K562 (cell line): ENCODE data around the gene ERMARD. TPM values are rescaled to one million over a fixed set of nuclear protein-coding genes. Genes with fewer than 3 reads are reported as not detected.

Experiments used
- ATAC-seq: fragments of 200-7000 bp; cut with Tn5 transposase; 3 replicates; pipeline ENCODE4 v1.9.1; 2020; ENCODE audit warnings: moderate library complexity
- Bru-seq: library from RNA; stranded (reverse); fragments of 400-500 nt; gene quantifications from one replicate; lab custom pipeline; 2021; lab: Mats Ljungman, UMichigan
- BruChase-seq, 2 experiments: library from RNA; stranded (reverse); fragments of 400-500 nt; gene quantifications; one replicate each; lab custom pipeline; 2021; lab: Mats Ljungman, UMichigan
- BruUV-seq: library from RNA; stranded (reverse); fragments of 400-500 nt; replicated peaks from 2 replicates; lab custom pipeline; 2021; lab: Mats Ljungman, UMichigan
- CTCF ChIA-PET: fragments of 300-600 bp; formaldehyde crosslinking; extraction: SDS; loops from one replicate; lab custom pipeline; 2021; ENCODE audit warnings: low intra/inter-chr PET ratio; lab: Yijun Ruan, JAX
- POLR2A ChIA-PET: fragments of 300-600, 350-650 bp; sonication (Branson Sonifier 250); formaldehyde crosslinking; extraction: SDS; loops from one replicate; lab custom pipeline; 2021; ENCODE audit warnings: antibody characterized with exemption, inconsistent platforms; lab: Yijun Ruan, JAX
- DNase-seq, 4 experiments: peaks; one replicate each; pipeline versions ENCODE4 v3.0.0 to v3.0.0-alpha.2; 2011 to 2018; ENCODE audit warnings: low spot score in 3 of 4, mixed read lengths in 3 of 4; ENCODE audit errors: extremely low read depth in 1 of 4
- FAIRE-seq: peaks from 2 replicates; lab custom pipeline; 2011; peaks lifted over from hg19 to GRCh38; lab: Jason Lieb, UNC
- H2AFZ ChIP-seq: 2 replicates; pipeline ENCODE4 v1.6.0; 2011; ENCODE audit warnings: low read depth, low read length, control low read depth, inconsistent platforms
- H3K27ac ChIP-seq: fragments of 200-600 bp; 3 replicates; pipeline ENCODE4 v1.8.0; 2011; ENCODE audit warnings: low read depth, mild to moderate bottlenecking, control low read depth, inconsistent platforms, low read length, moderate library complexity, mixed read lengths; ENCODE audit errors: extremely low read depth
- H3K27me3 ChIP-seq, 2 experiments: fragments of 300-600 bp in 1 of 2; 2 replicates in 1 of 2; 3 replicates in 1 of 2; pipeline versions ENCODE4 v1.6.0 to v1.8.0; 2011; ENCODE audit warnings: inconsistent platforms in 2 of 2, low read length in 2 of 2, mild to moderate bottlenecking in 1 of 2, mixed read lengths in 1 of 2, moderate library complexity in 1 of 2; ENCODE audit not compliant: control insufficient read depth in 2 of 2, insufficient read depth in 2 of 2
- H3K36me3 ChIP-seq: fragments of 300-600 bp; 3 replicates; pipeline ENCODE4 v1.8.0; 2011; ENCODE audit warnings: mild to moderate bottlenecking, low read length, inconsistent platforms; ENCODE audit not compliant: control insufficient read depth, insufficient read depth
- H3K4me1 ChIP-seq, 2 experiments: fragments of 200-600 bp in 1 of 2; replicated peaks in 1 of 2; 2 replicates in 1 of 2; 3 replicates in 1 of 2; pipeline versions ENCODE4 v1.5.1 to v1.8.0; 2011; ENCODE audit warnings: inconsistent platforms in 2 of 2, low read length in 2 of 2, mild to moderate bottlenecking in 1 of 2, mixed read lengths in 1 of 2, moderate library complexity in 1 of 2; ENCODE audit not compliant: control insufficient read depth in 2 of 2, insufficient read depth in 2 of 2
- H3K4me2 ChIP-seq: 2 replicates; pipeline ENCODE4 v1.6.1; 2011; ENCODE audit warnings: low read length, control low read depth, inconsistent platforms, mixed read lengths; ENCODE audit not compliant: insufficient read depth
- H3K4me3 ChIP-seq: fragments of 200-600 bp; sonication (generic), shearing (Covaris generic); 2 replicates; pipeline ENCODE4 v1.5.1; 2016; ENCODE audit warnings: control low read depth, inconsistent platforms
- H3K79me2 ChIP-seq: fragments of 200-600 bp; 3 replicates; pipeline ENCODE4 v1.8.0; 2011; ENCODE audit warnings: low read length, inconsistent platforms; ENCODE audit not compliant: control insufficient read depth, insufficient read depth
- H3K9ac ChIP-seq, 2 experiments: 2 replicates each; pipeline versions ENCODE4 v1.6.0 to v1.6.1; 2011; ENCODE audit warnings: low read depth in 2 of 2, low read length in 2 of 2, control low read depth in 1 of 2, inconsistent platforms in 1 of 2, mild to moderate bottlenecking in 1 of 2, mixed read lengths in 1 of 2; ENCODE audit not compliant: insufficient read depth in 1 of 2
- H3K9me1 ChIP-seq: one replicate; pipeline ENCODE4 v1.6.0; 2011; ENCODE audit warnings: inconsistent platforms, mild to moderate bottlenecking, low read length, moderate library complexity; ENCODE audit not compliant: control insufficient read depth, insufficient read depth
- H3K9me3 ChIP-seq: replicated peaks from 2 replicates; pipeline ENCODE4 v1.5.1; 2011; ENCODE audit warnings: low read depth, low read length, inconsistent platforms; ENCODE audit not compliant: control insufficient read depth, insufficient read depth
- H4K20me1 ChIP-seq: replicated peaks from 2 replicates; pipeline ENCODE4 v1.6.1; 2011; ENCODE audit warnings: low read length, inconsistent platforms, mixed read lengths; ENCODE audit not compliant: control insufficient read depth, insufficient read depth
- ATF1 ChIP-seq, 2 experiments: fragments of 450-650 bp in 1 of 2; IDR thresholded peaks; 2 replicates each; pipeline ENCODE4 v1.6.1; 2016; ENCODE audit warnings: missing compliant biosample characterization in 1 of 2, missing genetic modification characterization in 1 of 2
- CSDE1 ChIP-seq, 2 experiments: fragments of 450-650 bp; IDR thresholded peaks; 2 replicates each; pipeline ENCODE4 v1.6.1; 2016; ENCODE audit warnings: mild to moderate bottlenecking in 1 of 2
- FUS ChIP-seq: fragments of 200-400 bp; formaldehyde crosslinking; optimal IDR thresholded peaks from 2 replicates; pipeline ENCODE3; 2017; ENCODE audit warnings: low read depth, low read length
- GATAD2B ChIP-seq: fragments of 450-650 bp; IDR thresholded peaks from 2 replicates; pipeline ENCODE4 v1.6.1; 2017; ENCODE audit warnings: mild to moderate bottlenecking, borderline replicate concordance
- MED1 ChIP-seq: sonication (generic); formaldehyde crosslinking; IDR thresholded peaks from 2 replicates; pipeline ENCODE4 v1.8.1; 2023; ENCODE audit warnings: missing genetic modification reagents, borderline replicate concordance
- RFX5 ChIP-seq: IDR thresholded peaks from 2 replicates; pipeline ENCODE4 v1.6.1; 2011; ENCODE audit warnings: low read depth, mild to moderate bottlenecking, improper control_type of control experiment, low read length
- SRSF3 ChIP-seq: fragments of 200-400 bp; formaldehyde crosslinking; IDR thresholded peaks from 2 replicates; pipeline ENCODE4 v1.6.1; 2016; ENCODE audit warnings: mild to moderate bottlenecking, low read length, moderate library complexity; ENCODE audit not compliant: insufficient read depth
- WGBS: fragments of 100-300 bp; shearing (Covaris generic); methylation state at CpG from one replicate; pipeline ENCODE4 v1.1.6; 2016; ENCODE audit warnings: low coverage, mixed read lengths; ENCODE audit not compliant: insufficient coverage; ENCODE audit errors: missing lambda C conversion rate; 5-methylcytosine and 5-hydroxymethylcytosine counted together
- in situ Hi-C: fragments of 300-500 bp; cut with MboI; formaldehyde crosslinking; loops from 4 replicates; pipeline ENCODE4 v1.15.0; 2018; ENCODE audit warnings: inconsistent platforms, mixed read lengths
- intact Hi-C: fragments of 100-400 bp; cut with micrococcal nuclease; formaldehyde crosslinking; loops from 2 replicates; pipeline ENCODE4 v1.14.2; 2022
- long read RNA-seq, 3 experiments: library from polyadenylated mRNA in 2 of 3; library from RNA in 1 of 3; unstranded in 2 of 3; stranded (forward) in 1 of 3; transcript quantifications; one replicate each; pipeline ENCODE4 v2.0.0, GENCODE V29; 2019 to 2022
- polyA minus RNA-seq, 3 experiments: library from RNA; depleted of rRNA, polyadenylated mRNA; stranded (reverse); fragments of >200 nt; gene quantifications; 2 replicates each; pipeline ENCODE4 v1.2.3, GENCODE V29; 2011
- polyA plus RNA-seq, 8 experiments: library from polyadenylated mRNA; depleted of rRNA in 4 of 8; stranded (reverse) in 5 of 8; unstranded in 3 of 8; fragments of >200 nt; fragmentation: Nextera tagmentation in 2 of 8; fragmentation: Illumina TruSeq in 1 of 8; extraction: Ambion mirVana in 2 of 8; extraction: Trizol in 1 of 8; gene quantifications; 2 replicates each; pipeline versions ENCODE4 v1.2.1 to v1.2.3, GENCODE V29; 2011 to 2014; ENCODE audit warnings: inconsistent platforms in 1 of 8, missing spikeins in 1 of 8
- total RNA-seq, 7 experiments: library from RNA; depleted of rRNA in 6 of 7; stranded (reverse); fragments of >200 nt in 6 of 7; fragmentation: Illumina TruSeq in 2 of 7; extraction: Trizol in 2 of 7; gene quantifications; 2 replicates each; pipeline versions ENCODE4 v1.2.1 to v1.2.3, GENCODE V29; 2011 to 2021; ENCODE audit warnings: low replicate concordance in 1 of 7
- TF ChIP-seq, protein P1 (sequence below): fragments of 200-800 bp; sonication (Bioruptor generic); IDR thresholded peaks from 2 replicates; pipeline ENCODE4 v1.6.1; 2017; ENCODE audit warnings: missing genetic modification characterization, missing compliant biosample characterization
- TF ChIP-seq, protein P2 (sequence below), 2 experiments: fragments of 200-800 bp in 1 of 2; sonication (Bioruptor generic) in 1 of 2; sonication (generic) in 1 of 2; formaldehyde crosslinking in 1 of 2; IDR thresholded peaks in 1 of 2; conservative IDR thresholded peaks in 1 of 2; 2 replicates each; pipeline versions ENCODE4 v1.5.0 to v1.6.1; 2016 to 2020; ENCODE audit warnings: missing compliant biosample characterization in 1 of 2, missing genetic modification characterization in 1 of 2, missing genetic modification reagents in 1 of 2

Gene ERMARD
- total RNA-seq (2011; cell fraction: chromatin; rRNA removed; ENCODE audit: low replicate concordance): 44.9 and 104 TPM in 2 replicates
- total RNA-seq (2011; cell fraction: nucleolus; rRNA removed): 22.5 and 30.1 TPM in 2 replicates
- total RNA-seq (2011; cell fraction: nucleoplasm; rRNA removed): 54.3 and 84.0 TPM in 2 replicates
- 14.5 and 20.9 TPM in 2 replicates for total RNA-seq (2014; rRNA removed)
- 26.1 and 27.0 TPM in 2 replicates for total RNA-seq (2014; rRNA removed; fragmentation: Illumina TruSeq; extraction: Trizol)
- 22.2 and 25.6 TPM in 2 replicates for total RNA-seq (2015; rRNA removed; fragmentation: Illumina TruSeq; extraction: Trizol)
- 24.0 and 27.7 TPM in 2 replicates for total RNA-seq (2021)
- 48.1 and 55.2 TPM in 2 replicates for polyA plus RNA-seq (2011; rRNA removed)
- polyA plus RNA-seq (2011; cell fraction: cytosol; rRNA removed): 33.9 and 42.2 TPM in 2 replicates
- 106 and 128 TPM in 2 replicates for polyA plus RNA-seq (2011; cell fraction: nucleus; rRNA removed)
- polyA plus RNA-seq (2012): 24.4 and 26.4 TPM in 2 replicates
- 20.4 and 21.2 TPM in 2 replicates for polyA plus RNA-seq (2014; fragmentation: Illumina TruSeq; extraction: Trizol)
- 10 to 100 TPM; 56.5 to 68.6 TPM for polyA plus RNA-seq (2014; fragmentation: Nextera tagmentation; extraction: Ambion mirVana)
- polyA plus RNA-seq (2014; rRNA removed): 25.5 and 32.7 TPM in 2 replicates
- 48.9 and 76.1 TPM in 2 replicates for polyA minus RNA-seq (2011; rRNA and poly(A)+ RNA removed)
- polyA minus RNA-seq (2011; cell fraction: cytosol; rRNA and poly(A)+ RNA removed): 10.2 and 17.9 TPM in 2 replicates
- polyA minus RNA-seq (2011; cell fraction: nucleus; rRNA and poly(A)+ RNA removed): 19.3 and 39.9 TPM in 2 replicates
- percentile 81 among the genes with signal in this experiment for Bru-seq, nascent RNA
- percentile 77 among the genes with signal in this experiment for BruChase-seq, experiment 1, labeled RNA remaining after a 2-hour chase
- percentile 78 among the genes with signal in this experiment for BruChase-seq, experiment 2, labeled RNA remaining after a 6-hour chase
- long read RNA-seq, experiment 1, transcript ERMARD-203 (18 exons, 2,141 nt): major isoform, 24 of 110 reads
- long read RNA-seq, experiment 1, partial matches to known transcripts: 52 of 110 reads
- long read RNA-seq, experiment 1, other reads (novel, unspliced or antisense): 32 of 110 reads
- long read RNA-seq, experiment 2, partial matches to known transcripts: 4 of 18 reads
- long read RNA-seq, experiment 2, other reads (novel, unspliced or antisense): 12 of 18 reads
- long read RNA-seq, experiment 3, transcript ERMARD-203 (18 exons, 2,141 nt): major isoform, 6 of 23 reads
- long read RNA-seq, experiment 3, partial matches to known transcripts: 4 of 23 reads
- long read RNA-seq, experiment 3, other reads (novel, unspliced or antisense): 11 of 23 reads

DNA sequence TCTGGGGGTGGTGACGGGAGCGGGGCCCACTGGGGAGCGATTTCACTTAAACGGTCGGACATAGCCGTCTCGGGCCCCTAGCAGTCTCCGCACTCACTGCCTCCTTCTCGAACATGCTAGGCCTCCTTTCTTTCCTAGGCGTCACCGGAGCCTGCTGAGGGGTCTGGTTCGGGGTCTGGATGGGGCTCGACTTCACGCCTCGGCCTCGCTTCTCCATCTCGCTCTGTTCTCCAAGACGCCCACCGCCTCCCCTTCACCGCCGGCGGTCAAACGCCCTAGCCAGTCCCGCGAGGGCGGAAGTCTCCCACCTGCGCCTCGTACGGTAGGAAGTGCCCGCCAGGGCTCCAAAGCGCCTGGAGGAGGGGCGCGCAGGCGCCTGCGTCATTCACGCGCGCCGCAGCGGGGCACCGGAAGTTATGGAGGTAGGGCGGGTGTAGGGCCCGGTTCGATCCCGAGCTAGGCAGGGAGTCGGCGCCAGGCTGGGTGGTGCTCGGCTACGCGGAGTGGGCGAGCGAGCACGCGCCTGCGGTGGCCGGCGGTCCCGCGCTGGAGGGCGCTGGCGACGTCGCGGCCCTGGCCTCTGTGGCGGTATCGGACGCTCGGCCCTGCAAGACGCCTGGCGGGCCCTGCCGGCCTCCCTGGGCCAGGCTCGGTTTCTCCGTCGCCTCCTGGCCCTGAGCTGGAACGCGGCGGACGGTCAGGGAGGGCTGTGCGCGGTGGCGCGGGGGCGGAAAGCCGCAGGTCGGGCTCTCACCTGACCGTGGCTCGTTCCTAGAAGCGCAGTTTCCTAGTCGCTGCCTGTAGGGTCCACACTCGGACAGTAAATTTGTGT is at the start of gene ERMARD, which contains the start of gene DYNLT2:
ERMARD (plus strand) TSS at position 381 of the 832 bp plus-strand sequence; CDS start at position 417, 36 bp downstream.
DYNLT2 (minus strand) TSS at position 331 of the 832 bp plus-strand sequence; CDS start at position 217, 114 bp downstream.
- ATAC-seq: peak; percentile 93
- Histone ChIP-seq H3K9ac (peak within 1 kb of the TSS; percentile 95 to 99), H3K9me3 (no peaks in the 10 kb centered on the region), H4K20me1 (no peaks in the 10 kb centered on the region), H3K9me1 (no peaks in the 10 kb centered on the region), H3K27me3 (no peaks in the 10 kb centered on the region), H3K36me3 (peaks cover 12% of the 10 kb centered on the region; the same call in 2 of the 3 replicates), H3K79me2 (peaks cover 34% of the 10 kb centered on the region), H2AFZ (peak within 1 kb of the TSS; percentile 94), H3K4me3 (peak within 1 kb of the TSS; percentile 64), H3K4me2 (peak within 1 kb of the TSS; percentile 99), H3K4me1 (peaks cover 9 to 16% of the 10 kb centered on the region in 2 experiments), H3K27ac (peak within 1 kb of the TSS; percentile 89)
- WGBS: under 1% methylated on average over 90 of the region's 90 CpGs
- in situ Hi-C loops: no loop called here
- intact Hi-C loops: loop anchor here (1.0 kb wide), 3 partner anchors 26 to 802 kb away; partner anchors contain the start of genes C6orf120, PSMB1 and WDR27
- no TSS peak for BruUV-seq
- peak; percentile 69 for FAIRE-seq
- CTCF ChIA-PET: interaction anchor here (1.0 kb wide), 1 partner anchor 28 kb away, joined by 4 read pairs; no protein-coding TSS in a partner anchor
- DNase-seq: peak; percentile 96 to 99 (median 97)
- POLR2A ChIA-PET: interaction anchor here (0.6 to 5.0 kb wide), 15 partner anchors 10 to 70 kb away, joined by 3 to 27 read pairs (median 6); no protein-coding TSS in a partner anchor
- peak; percentile 99 for TF ChIP-seq ATF1 (CRISPR knock-in tag; IDR thresholded peaks at IDR 0.05)
- peak; percentile 99 for TF ChIP-seq ATF1 (tag; IDR thresholded peaks at IDR 0.05)
- 0 out of 2 replicates have a peak, but pooled peaks have one; percentile 19 for TF ChIP-seq MED1 (CRISPR knock-in tag)
- peak; percentile 88 for TF ChIP-seq FUS
- TF ChIP-seq, protein P1, sequence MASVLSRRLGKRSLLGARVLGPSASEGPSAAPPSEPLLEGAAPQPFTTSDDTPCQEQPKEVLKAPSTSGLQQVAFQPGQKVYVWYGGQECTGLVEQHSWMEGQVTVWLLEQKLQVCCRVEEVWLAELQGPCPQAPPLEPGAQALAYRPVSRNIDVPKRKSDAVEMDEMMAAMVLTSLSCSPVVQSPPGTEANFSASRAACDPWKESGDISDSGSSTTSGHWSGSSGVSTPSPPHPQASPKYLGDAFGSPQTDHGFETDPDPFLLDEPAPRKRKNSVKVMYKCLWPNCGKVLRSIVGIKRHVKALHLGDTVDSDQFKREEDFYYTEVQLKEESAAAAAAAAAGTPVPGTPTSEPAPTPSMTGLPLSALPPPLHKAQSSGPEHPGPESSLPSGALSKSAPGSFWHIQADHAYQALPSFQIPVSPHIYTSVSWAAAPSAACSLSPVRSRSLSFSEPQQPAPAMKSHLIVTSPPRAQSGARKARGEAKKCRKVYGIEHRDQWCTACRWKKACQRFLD (CRISPR knock-in tag): peak; percentile 31; the same call in 1 of the 2 replicates
- no peak for TF ChIP-seq SRSF3
- TF ChIP-seq CSDE1 (IDR thresholded peaks at IDR 0.05): peak in 1 of 2 experiments; percentile 82; a peak in 1 of 4 replicates
- TF ChIP-seq GATAD2B: peak; percentile 91
- TF ChIP-seq, protein P2, sequence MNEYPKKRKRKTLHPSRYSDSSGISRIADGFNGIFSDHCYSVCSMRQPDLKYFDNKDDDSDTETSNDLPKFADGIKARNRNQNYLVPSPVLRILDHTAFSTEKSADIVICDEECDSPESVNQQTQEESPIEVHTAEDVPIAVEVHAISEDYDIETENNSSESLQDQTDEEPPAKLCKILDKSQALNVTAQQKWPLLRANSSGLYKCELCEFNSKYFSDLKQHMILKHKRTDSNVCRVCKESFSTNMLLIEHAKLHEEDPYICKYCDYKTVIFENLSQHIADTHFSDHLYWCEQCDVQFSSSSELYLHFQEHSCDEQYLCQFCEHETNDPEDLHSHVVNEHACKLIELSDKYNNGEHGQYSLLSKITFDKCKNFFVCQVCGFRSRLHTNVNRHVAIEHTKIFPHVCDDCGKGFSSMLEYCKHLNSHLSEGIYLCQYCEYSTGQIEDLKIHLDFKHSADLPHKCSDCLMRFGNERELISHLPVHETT (CRISPR knock-in tag; conservative IDR thresholded peaks at IDR 0.05 in 1 of 2, IDR thresholded peaks at IDR 0.05 in 1 of 2): peak in 1 of 2 experiments; percentile 96; a peak in 3 of 4 replicates
- TF ChIP-seq RFX5: peak; percentile 54; the same call in 1 of the 2 replicates
